ENCODE data around the gene WHRN. TPM values are rescaled to one million over a fixed set of nuclear protein-coding genes. Genes with fewer than 3 reads are reported as not detected.

WHRN gene
- total RNA-seq, 2 experiments from 2014 or later, result 0.19 to 2.1 TPM

DNA sequence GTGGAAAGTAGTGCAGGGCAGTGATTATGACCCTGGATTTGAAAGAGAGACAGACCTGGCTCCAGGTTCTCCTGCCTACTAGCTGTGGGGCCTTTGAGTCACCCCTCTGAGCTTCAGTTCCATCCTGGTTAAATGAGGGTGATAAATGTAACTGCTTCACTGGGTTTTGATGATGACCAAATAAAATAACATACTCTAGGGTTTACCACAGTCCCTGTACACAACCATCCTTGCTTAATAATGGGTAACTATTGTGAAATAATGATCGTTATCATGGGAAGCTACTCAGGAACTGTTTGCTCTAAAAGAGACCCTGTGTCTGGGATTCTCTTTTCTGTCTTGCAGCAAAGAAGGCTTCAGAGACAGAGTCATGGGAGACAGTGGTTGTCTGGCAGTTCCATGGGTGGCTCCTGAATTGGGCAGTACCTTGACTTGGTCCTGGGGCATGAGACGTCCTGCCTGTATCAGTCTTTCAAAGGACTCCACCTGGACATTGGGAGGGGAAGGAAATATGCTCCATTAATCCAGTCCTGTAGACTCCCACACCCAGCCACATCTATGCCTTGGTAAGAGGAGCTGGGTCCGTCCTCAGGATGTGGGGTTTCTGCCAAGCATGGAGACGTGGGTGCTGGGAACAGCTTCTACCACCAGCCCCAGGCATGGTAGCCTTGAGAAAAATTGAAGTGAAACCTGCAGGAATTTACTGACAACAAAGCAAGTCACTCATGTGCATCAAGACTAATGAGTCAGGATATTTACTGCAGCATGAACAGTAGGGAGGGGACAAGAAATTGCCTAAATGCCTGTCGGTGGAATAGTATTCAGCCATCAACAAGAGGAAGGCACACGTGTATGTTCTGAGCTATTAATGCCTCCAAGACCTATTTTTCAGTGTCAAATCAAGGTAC lies 140.9 kb downstream of the WHRN start:
- Histone ChIP-seq H3K4me2 (ENCODE audit: low read length) (peak overlapping the region; percentile 49), H3K79me2 (ENCODE audit: insufficient read depth, low read depth, low read length) (peaks cover 33% of the 10 kb centered on the region; the same call in 1 of the 2 replicates), H3K9me3 (ENCODE audit: low read length) (no peaks in the 10 kb centered on the region), H3K9me2 (ENCODE audit: insufficient read depth, low read length) (no peaks in the 10 kb centered on the region), H3K4me3 (ENCODE audit: low read depth, low read length, poor library complexity, severe bottlenecking) (peak overlapping the region; percentile 9), H3K27ac (ENCODE audit: low read depth, low read length, poor library complexity, severe bottlenecking) (peak overlapping the region; percentile 69), H3K4me1 (ENCODE audit: insufficient read depth, low read length, poor library complexity, severe bottlenecking) (peaks cover 67% of the 10 kb centered on the region), H4K20me1 (ENCODE audit: insufficient read depth, low read length) (no peaks in the 10 kb centered on the region), H2AFZ (ENCODE audit: low read length) (no peak overlapping the region), H3K36me3 (ENCODE audit: insufficient read depth, low read length) (peaks cover 92% of the 10 kb centered on the region)
- no TSS peak for BruUV-seq (replicated peaks)
- TF ChIP-seq EZH2phosphoT487 (IDR thresholded peaks at IDR 0.05; ENCODE audit: borderline replicate concordance, low read depth, low read length), result no peak
- CTCF ChIA-PET (ENCODE audit: unreplicated experiment), result interaction anchor here (1.0 to 1.3 kb wide), 3 partner anchors 24 to 33 kb away, joined by 3 to 4 read pairs (median 3); partner anchors contain the start of gene AKNA
- DNase-seq (ENCODE audit: low spot score), result peak; percentile 72
- intact Hi-C loops (cut with micrococcal nuclease; ENCODE audit: unreplicated experiment), result loop anchor here (1.0 kb wide), 1 partner anchor 8 kb away; no protein-coding TSS in a partner anchor
- POLR2A ChIA-PET, result interaction anchor here (0.9 to 12.9 kb wide), 9 partner anchors 10 to 565 kb away, joined by 3 to 275 read pairs (median 4); partner anchors contain the start of gene AKNA

GRCh38 chr9:114363424-114363823 lies 141.8 kb downstream of the WHRN start:
- Histone ChIP-seq H3K4me1 (ENCODE audit: insufficient read depth, low read length, poor library complexity, severe bottlenecking) (peaks cover 57% of the 10 kb centered on the region), H2AFZ (ENCODE audit: low read length) (no peak overlapping the region), H3K4me3 (ENCODE audit: low read depth, low read length, poor library complexity, severe bottlenecking) (no peak overlapping the region), H3K79me2 (ENCODE audit: insufficient read depth, low read depth, low read length) (peaks cover 24% of the 10 kb centered on the region; the same call in 1 of the 2 replicates), H3K4me2 (ENCODE audit: low read length) (peak overlapping the region; percentile 49; the same call in 1 of the 2 replicates), H3K27ac (ENCODE audit: low read depth, low read length, poor library complexity, severe bottlenecking) (peak overlapping the region; percentile 69), H3K9me3 (ENCODE audit: low read length) (no peaks in the 10 kb centered on the region), H3K36me3 (ENCODE audit: insufficient read depth, low read length) (peaks cover 93% of the 10 kb centered on the region), H3K9me2 (ENCODE audit: insufficient read depth, low read length) (no peaks in the 10 kb centered on the region), H4K20me1 (ENCODE audit: insufficient read depth, low read length) (no peaks in the 10 kb centered on the region)
- POLR2A ChIA-PET, result interaction anchor here (0.9 to 12.9 kb wide), 5 partner anchors 10 to 35 kb away, joined by 3 to 275 read pairs (median 10); partner anchors contain the start of gene AKNA
- BruUV-seq (replicated peaks), result no TSS peak
- intact Hi-C loops (cut with micrococcal nuclease; ENCODE audit: unreplicated experiment), result no loop called here
- no peak for TF ChIP-seq EZH2phosphoT487 (IDR thresholded peaks at IDR 0.05; ENCODE audit: borderline replicate concordance, low read depth, low read length)
- TF ChIP-seq CTCF (conservative IDR thresholded peaks at IDR 0.05; ENCODE audit: low read length), result no peak
- no peak for DNase-seq (ENCODE audit: low spot score)
- CTCF ChIA-PET (ENCODE audit: unreplicated experiment), result no interaction called here

DNA sequence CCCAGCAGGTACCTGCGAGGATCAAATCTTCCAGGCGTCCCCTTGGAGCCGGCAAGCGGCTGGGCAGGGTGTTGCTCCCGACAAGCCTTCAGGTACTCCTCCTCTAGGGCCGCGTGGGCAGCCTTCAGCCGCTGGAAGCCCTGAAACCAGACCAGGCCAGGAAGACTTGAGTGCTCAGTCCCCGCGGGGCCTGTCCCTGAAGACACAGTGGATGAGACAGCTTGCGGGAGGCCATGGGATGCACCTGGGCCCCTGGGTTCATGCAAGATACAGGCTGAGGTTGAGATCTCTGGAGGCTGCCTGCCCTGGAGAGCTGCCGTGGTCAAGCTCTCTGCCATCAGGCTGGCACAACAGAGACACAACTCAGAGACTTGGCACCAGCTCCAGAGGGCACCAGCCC lies 142.9 kb downstream of the WHRN start:
- POLR2A ChIA-PET, result interaction anchor here (1.6 to 12.9 kb wide), 4 partner anchors 9 to 34 kb away, joined by 3 to 275 read pairs (median 7); partner anchors contain the start of gene AKNA
- BruUV-seq (replicated peaks), result no TSS peak
- Histone ChIP-seq H3K27ac (ENCODE audit: low read depth, low read length, poor library complexity, severe bottlenecking) (peak overlapping the region; percentile 69), H3K4me2 (ENCODE audit: low read length) (no peak overlapping the region), H3K9me3 (ENCODE audit: low read length) (no peaks in the 10 kb centered on the region), H3K4me1 (ENCODE audit: insufficient read depth, low read length, poor library complexity, severe bottlenecking) (peaks cover 47% of the 10 kb centered on the region), H3K79me2 (ENCODE audit: insufficient read depth, low read depth, low read length) (peaks cover 15% of the 10 kb centered on the region; the same call in 1 of the 2 replicates), H4K20me1 (ENCODE audit: insufficient read depth, low read length) (no peaks in the 10 kb centered on the region), H2AFZ (ENCODE audit: low read length) (no peak overlapping the region), H3K9me2 (ENCODE audit: insufficient read depth, low read length) (no peaks in the 10 kb centered on the region), H3K4me3 (ENCODE audit: low read depth, low read length, poor library complexity, severe bottlenecking) (no peak overlapping the region), H3K36me3 (ENCODE audit: insufficient read depth, low read length) (peaks cover 93% of the 10 kb centered on the region)
- TF ChIP-seq CTCF (conservative IDR thresholded peaks at IDR 0.05; ENCODE audit: low read length) (no peak), EZH2phosphoT487 (IDR thresholded peaks at IDR 0.05; ENCODE audit: borderline replicate concordance, low read depth, low read length) (no peak)
- CTCF ChIA-PET (ENCODE audit: unreplicated experiment), result no interaction called here
- no peak for DNase-seq (ENCODE audit: low spot score)
- intact Hi-C loops (cut with micrococcal nuclease; ENCODE audit: unreplicated experiment), result no loop called here

Data from OCI-LY7 (cell line).